Upper lobe of right lung (tissue), 1 donor: ENCODE measurements around the gene PMM1. TPM values are rescaled to one million over a fixed set of nuclear protein-coding genes. Genes with fewer than 3 reads are reported as not detected.
A peak's percentile ranks its signal among the peaks of the same experiment; 100 is the strongest.
"Not testable (repeated sequence)": the region's sequence is repeated elsewhere in the genome, so short reads cannot be mapped to it uniquely, and the experiment has no call there.

ENCODE experiments used
- ATAC-seq: fragments of 200-7000 bp; cut with Tn5 transposase; one replicate; pipeline ENCODE4 v1.9.1; 2020; ENCODE audit warnings: mild to moderate bottlenecking, moderate library complexity
- DNase-seq: peaks from one replicate; pipeline ENCODE4 v3.0.0-alpha.2; 2020
- H3K27ac ChIP-seq: fragments of 200-600 bp; one replicate; pipeline ENCODE4 v1.8.0; 2022
- H3K27me3 ChIP-seq: fragments of 200-600 bp; one replicate; pipeline ENCODE4 v1.8.0; 2022; ENCODE audit warnings: mild to moderate bottlenecking
- H3K36me3 ChIP-seq: fragments of 200-600 bp; one replicate; pipeline ENCODE4 v1.8.0; 2022
- H3K4me1 ChIP-seq: fragments of 200-600 bp; one replicate; pipeline ENCODE4 v1.8.0; 2022
- H3K4me3 ChIP-seq: fragments of 200-600 bp; one replicate; pipeline ENCODE4 v1.8.0; 2022; ENCODE audit warnings: mild to moderate bottlenecking
- H3K9me3 ChIP-seq: fragments of 200-600 bp; one replicate; pipeline ENCODE4 v1.8.0; 2022
- intact Hi-C: fragments of 100-400 bp; cut with DNase I; formaldehyde crosslinking; loops from one replicate; pipeline ENCODE4 v1.11.0; 2022
- total RNA-seq: library from RNA; stranded (reverse); fragmentation: NEBNext Ultra II Directional; extraction: Animal tissue kit (Norgen Biotek cat#: 25700); gene quantifications from one replicate; pipeline ENCODE4 v1.2.1, GENCODE V29; 2021
- TF ChIP-seq, protein P1 (sequence below): fragments of 200-600 bp; IDR thresholded peaks from one replicate; pipeline ENCODE4 v1.8.0; 2022; ENCODE audit warnings: antibody characterized with exemption
- donor health status: DM: no; HTN: yes; CAD: no; lungs with severe emphysema.

Gene PMM1
- total RNA-seq, 1 donor from 2014 or later, result 44.4 TPM

DNA sequence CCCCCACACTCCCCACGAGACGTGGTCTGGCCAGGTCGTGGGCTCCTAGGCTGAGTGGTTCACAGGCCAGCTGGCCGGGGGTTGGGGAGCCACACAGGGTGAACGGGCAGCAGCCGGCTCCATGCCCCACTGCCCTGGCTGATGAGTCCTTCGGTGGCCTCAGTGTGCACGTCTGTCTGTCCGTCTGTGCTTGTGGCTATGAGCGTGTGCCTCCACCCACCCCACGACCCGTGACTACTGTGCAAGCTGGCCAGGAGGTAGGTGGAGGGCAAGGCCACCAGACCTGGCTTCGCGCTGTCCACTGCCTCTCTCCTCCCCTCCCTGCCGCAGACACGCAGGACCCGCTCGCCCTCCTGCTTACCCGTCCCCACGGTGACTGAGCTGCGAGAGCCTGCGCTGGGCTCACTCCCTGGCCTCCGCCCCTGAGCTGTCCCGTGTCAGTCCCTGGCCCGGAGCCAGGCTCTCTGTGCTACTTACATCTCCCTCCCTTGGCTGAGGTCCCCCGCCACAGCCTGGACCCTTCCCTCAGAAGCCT lies 14.7 kb downstream of the PMM1 start:
- TF ChIP-seq, protein P1, sequence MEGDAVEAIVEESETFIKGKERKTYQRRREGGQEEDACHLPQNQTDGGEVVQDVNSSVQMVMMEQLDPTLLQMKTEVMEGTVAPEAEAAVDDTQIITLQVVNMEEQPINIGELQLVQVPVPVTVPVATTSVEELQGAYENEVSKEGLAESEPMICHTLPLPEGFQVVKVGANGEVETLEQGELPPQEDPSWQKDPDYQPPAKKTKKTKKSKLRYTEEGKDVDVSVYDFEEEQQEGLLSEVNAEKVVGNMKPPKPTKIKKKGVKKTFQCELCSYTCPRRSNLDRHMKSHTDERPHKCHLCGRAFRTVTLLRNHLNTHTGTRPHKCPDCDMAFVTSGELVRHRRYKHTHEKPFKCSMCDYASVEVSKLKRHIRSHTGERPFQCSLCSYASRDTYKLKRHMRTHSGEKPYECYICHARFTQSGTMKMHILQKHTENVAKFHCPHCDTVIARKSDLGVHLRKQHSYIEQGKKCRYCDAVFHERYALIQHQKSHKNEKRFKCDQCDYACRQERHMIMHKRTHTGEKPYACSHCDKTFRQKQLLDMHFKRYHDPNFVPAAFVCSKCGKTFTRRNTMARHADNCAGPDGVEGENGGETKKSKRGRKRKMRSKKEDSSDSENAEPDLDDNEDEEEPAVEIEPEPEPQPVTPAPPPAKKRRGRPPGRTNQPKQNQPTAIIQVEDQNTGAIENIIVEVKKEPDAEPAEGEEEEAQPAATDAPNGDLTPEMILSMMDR, result no peak
- peaks cover 31% of the 10 kb centered on the region for H3K36me3 ChIP-seq
- H3K27me3 ChIP-seq, result no peaks in the 10 kb centered on the region
- DNase-seq, result peak; percentile 73
- no peaks in the 10 kb centered on the region for H3K9me3 ChIP-seq
- peak overlapping the region; percentile 6 for H3K27ac ChIP-seq
- H3K4me1 ChIP-seq, result no peaks in the 10 kb centered on the region
- H3K4me3 ChIP-seq, result no peak overlapping the region
- intact Hi-C loops, result no loop called here
- peak; percentile 7 for ATAC-seq

DNA sequence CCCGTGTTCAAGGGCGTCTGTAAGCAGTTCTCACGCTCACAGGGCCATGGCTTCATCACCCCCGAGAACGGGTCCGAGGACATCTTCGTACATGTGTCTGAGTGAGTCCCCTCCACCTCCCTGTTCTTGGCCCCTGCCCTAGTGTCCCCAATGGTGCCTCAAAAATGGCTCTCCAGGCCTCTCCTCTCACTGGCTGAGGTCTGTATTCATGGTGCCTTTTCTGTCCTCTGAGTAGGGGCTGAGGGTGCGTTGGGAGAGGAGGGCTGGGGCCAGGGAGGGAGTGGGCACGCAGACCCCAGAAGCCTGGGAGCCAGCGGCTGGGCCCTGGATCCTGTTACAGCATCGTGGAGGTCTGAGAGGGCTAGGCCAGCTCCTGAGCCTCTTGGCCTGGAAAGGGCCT lies 16.0 kb downstream of the PMM1 start:
- TF ChIP-seq, protein P1, result no peak
- Histone ChIP-seq H3K4me3 (no peak overlapping the region), H3K9me3 (no peaks in the 10 kb centered on the region), H3K4me1 (no peaks in the 10 kb centered on the region), H3K36me3 (peaks cover 23% of the 10 kb centered on the region), H3K27me3 (no peaks in the 10 kb centered on the region), H3K27ac (no peak overlapping the region)
- DNase-seq (no peak), ATAC-seq (no peak)
- intact Hi-C loops, result no loop called here

DNA sequence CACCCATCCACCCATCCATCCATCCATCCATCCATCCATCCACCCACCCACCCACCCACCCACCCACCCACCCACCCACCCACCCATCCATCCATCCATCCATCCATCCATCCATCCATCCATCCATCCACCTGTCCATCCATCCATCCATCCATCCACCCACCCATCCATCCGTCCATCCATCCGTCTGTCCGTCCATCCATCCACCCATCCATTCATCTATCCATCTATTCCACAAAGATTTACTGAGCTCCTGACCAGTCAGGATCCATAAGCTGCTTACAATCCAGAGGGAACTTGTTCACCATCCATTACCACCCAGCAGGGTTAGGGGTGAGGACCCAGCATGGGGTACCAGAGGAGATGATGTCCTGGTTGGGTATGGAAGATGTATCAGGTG lies 17.3 kb downstream of the PMM1 start:
- DNase-seq, ATAC-seq, H3K27ac ChIP-seq, H3K9me3 ChIP-seq, H3K4me1 ChIP-seq, intact Hi-C loops, H3K27me3 ChIP-seq, H3K4me3 ChIP-seq: not testable (repeated sequence)
- peaks cover 10% of the 10 kb centered on the region for H3K36me3 ChIP-seq

DNA sequence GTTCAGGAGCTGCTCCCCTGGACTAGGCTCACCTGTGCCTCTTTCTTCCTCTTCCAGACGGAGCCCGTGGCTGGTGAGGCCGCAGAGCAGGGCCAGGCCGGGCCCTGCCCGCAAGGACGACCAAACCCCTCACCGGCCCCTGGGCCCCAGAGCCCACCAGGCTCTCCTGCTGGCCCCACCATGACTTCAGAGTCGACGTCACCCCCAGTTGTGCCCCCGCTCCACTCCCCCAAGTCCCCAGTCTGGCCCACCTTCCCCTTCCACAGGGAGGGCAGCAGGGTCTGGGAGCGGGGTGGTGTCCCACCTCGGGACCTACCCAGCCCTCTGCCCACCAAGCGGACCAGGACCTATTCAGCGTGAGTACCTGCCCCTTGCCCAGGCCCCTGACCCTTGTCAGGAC lies 17.9 kb downstream of the PMM1 start:
- no peak for ATAC-seq
- H3K4me3 ChIP-seq, result no peak overlapping the region
- TF ChIP-seq, protein P1, result no peak
- no peaks in the 10 kb centered on the region for H3K4me1 ChIP-seq
- H3K27me3 ChIP-seq, result no peaks in the 10 kb centered on the region
- intact Hi-C loops, result no loop called here
- no peak overlapping the region for H3K27ac ChIP-seq
- no peaks in the 10 kb centered on the region for H3K9me3 ChIP-seq
- peaks cover 5% of the 10 kb centered on the region for H3K36me3 ChIP-seq
- DNase-seq, result no peak

DNA sequence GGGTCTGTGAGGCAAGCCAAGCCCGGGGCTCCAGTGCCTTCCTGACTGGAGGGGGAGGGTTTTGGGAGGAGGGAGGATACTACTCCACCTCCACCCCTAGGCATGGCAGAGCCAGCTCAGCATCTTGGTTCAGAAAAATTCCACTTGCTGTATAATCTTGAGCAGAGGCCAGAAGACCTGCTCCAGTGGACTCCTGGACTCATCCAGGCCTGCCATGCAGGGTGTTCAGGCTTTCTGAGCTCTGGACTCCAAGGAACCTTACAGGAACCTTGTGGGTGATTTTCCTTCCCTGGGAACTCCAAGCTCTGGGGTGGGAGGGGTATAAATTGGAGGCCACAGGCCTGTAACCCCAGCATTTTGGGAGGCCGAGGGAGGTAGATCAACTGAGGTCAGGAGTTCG lies 19.4 kb downstream of the PMM1 start:
- DNase-seq (no peak), ATAC-seq (no peak)
- H3K4me1 ChIP-seq, result no peaks in the 10 kb centered on the region
- TF ChIP-seq, protein P1, result no peak
- H3K36me3 ChIP-seq, result no peaks in the 10 kb centered on the region
- no peak overlapping the region for H3K4me3 ChIP-seq
- intact Hi-C loops, result no loop called here
- no peaks in the 10 kb centered on the region for H3K27me3 ChIP-seq
- H3K9me3 ChIP-seq, result no peaks in the 10 kb centered on the region
- H3K27ac ChIP-seq, result no peak overlapping the region

DNA sequence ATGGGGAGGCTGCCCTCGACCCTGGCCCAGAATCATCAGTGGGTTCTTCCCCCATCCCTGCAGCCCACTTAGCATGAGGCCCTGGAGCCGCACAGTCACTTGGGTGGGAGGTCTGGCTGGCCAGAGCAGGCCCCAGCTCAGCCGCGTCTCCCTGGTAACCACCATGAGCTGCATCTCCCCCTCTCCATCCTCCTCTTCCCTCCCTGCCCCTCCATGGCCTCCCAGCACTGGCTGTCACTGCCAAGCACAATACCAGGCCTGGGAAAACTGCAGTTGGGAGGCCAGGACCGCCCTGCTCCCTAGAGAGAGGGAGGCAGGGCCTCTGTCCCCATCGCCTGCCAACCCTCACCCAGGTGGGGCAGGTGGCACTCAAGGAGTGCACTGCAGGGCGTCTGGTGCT lies 20.8 kb downstream of the PMM1 start:
- intact Hi-C loops, result no loop called here
- Histone ChIP-seq H3K36me3 (no peaks in the 10 kb centered on the region), H3K9me3 (no peaks in the 10 kb centered on the region), H3K4me3 (no peak overlapping the region), H3K27me3 (no peaks in the 10 kb centered on the region), H3K27ac (no peak overlapping the region), H3K4me1 (no peaks in the 10 kb centered on the region)
- no peak for ATAC-seq
- no peak for DNase-seq
- TF ChIP-seq, protein P1, result no peak
